K562 (cell line): ENCODE data around the gene SLC25A26. TPM values are rescaled to one million over a fixed set of nuclear protein-coding genes. Genes with fewer than 3 reads are reported as not detected.

Experiments used
- ATAC-seq: fragments of 200-7000 bp; cut with Tn5 transposase; 3 replicates; pipeline ENCODE4 v1.9.1; 2020; ENCODE audit warnings: moderate library complexity
- BruUV-seq: library from RNA; stranded (reverse); fragments of 400-500 nt; replicated peaks from 2 replicates; lab custom pipeline; 2021; lab: Mats Ljungman, UMichigan
- CTCF ChIA-PET: fragments of 300-600 bp; formaldehyde crosslinking; extraction: SDS; loops from one replicate; lab custom pipeline; 2021; ENCODE audit warnings: low intra/inter-chr PET ratio; lab: Yijun Ruan, JAX
- POLR2A ChIA-PET: fragments of 300-600, 350-650 bp; sonication (Branson Sonifier 250); formaldehyde crosslinking; extraction: SDS; loops from one replicate; lab custom pipeline; 2021; ENCODE audit warnings: antibody characterized with exemption, inconsistent platforms; lab: Yijun Ruan, JAX
- DNase-seq, 4 experiments: peaks; one replicate each; pipeline versions ENCODE4 v3.0.0 to v3.0.0-alpha.2; 2011 to 2018; ENCODE audit warnings: low spot score in 3 of 4, mixed read lengths in 3 of 4; ENCODE audit errors: extremely low read depth in 1 of 4
- FAIRE-seq: peaks from 2 replicates; lab custom pipeline; 2011; peaks lifted over from hg19 to GRCh38; lab: Jason Lieb, UNC
- H2AFZ ChIP-seq: 2 replicates; pipeline ENCODE4 v1.6.0; 2011; ENCODE audit warnings: low read depth, low read length, control low read depth, inconsistent platforms
- H3K27ac ChIP-seq: fragments of 200-600 bp; 3 replicates; pipeline ENCODE4 v1.8.0; 2011; ENCODE audit warnings: low read depth, mild to moderate bottlenecking, control low read depth, inconsistent platforms, low read length, moderate library complexity, mixed read lengths; ENCODE audit errors: extremely low read depth
- H3K27me3 ChIP-seq, 2 experiments: fragments of 300-600 bp in 1 of 2; 2 replicates in 1 of 2; 3 replicates in 1 of 2; pipeline versions ENCODE4 v1.6.0 to v1.8.0; 2011; ENCODE audit warnings: inconsistent platforms in 2 of 2, low read length in 2 of 2, mild to moderate bottlenecking in 1 of 2, mixed read lengths in 1 of 2, moderate library complexity in 1 of 2; ENCODE audit not compliant: control insufficient read depth in 2 of 2, insufficient read depth in 2 of 2
- H3K36me3 ChIP-seq: fragments of 300-600 bp; 3 replicates; pipeline ENCODE4 v1.8.0; 2011; ENCODE audit warnings: mild to moderate bottlenecking, low read length, inconsistent platforms; ENCODE audit not compliant: control insufficient read depth, insufficient read depth
- H3K4me1 ChIP-seq, 2 experiments: fragments of 200-600 bp in 1 of 2; replicated peaks in 1 of 2; 2 replicates in 1 of 2; 3 replicates in 1 of 2; pipeline versions ENCODE4 v1.5.1 to v1.8.0; 2011; ENCODE audit warnings: inconsistent platforms in 2 of 2, low read length in 2 of 2, mild to moderate bottlenecking in 1 of 2, mixed read lengths in 1 of 2, moderate library complexity in 1 of 2; ENCODE audit not compliant: control insufficient read depth in 2 of 2, insufficient read depth in 2 of 2
- H3K4me2 ChIP-seq: 2 replicates; pipeline ENCODE4 v1.6.1; 2011; ENCODE audit warnings: low read length, control low read depth, inconsistent platforms, mixed read lengths; ENCODE audit not compliant: insufficient read depth
- H3K4me3 ChIP-seq: fragments of 200-600 bp; sonication (generic), shearing (Covaris generic); 2 replicates; pipeline ENCODE4 v1.5.1; 2016; ENCODE audit warnings: control low read depth, inconsistent platforms
- H3K79me2 ChIP-seq: fragments of 200-600 bp; 3 replicates; pipeline ENCODE4 v1.8.0; 2011; ENCODE audit warnings: low read length, inconsistent platforms; ENCODE audit not compliant: control insufficient read depth, insufficient read depth
- H3K9ac ChIP-seq, 2 experiments: 2 replicates each; pipeline versions ENCODE4 v1.6.0 to v1.6.1; 2011; ENCODE audit warnings: low read depth in 2 of 2, low read length in 2 of 2, control low read depth in 1 of 2, inconsistent platforms in 1 of 2, mild to moderate bottlenecking in 1 of 2, mixed read lengths in 1 of 2; ENCODE audit not compliant: insufficient read depth in 1 of 2
- H3K9me1 ChIP-seq: one replicate; pipeline ENCODE4 v1.6.0; 2011; ENCODE audit warnings: inconsistent platforms, mild to moderate bottlenecking, low read length, moderate library complexity; ENCODE audit not compliant: control insufficient read depth, insufficient read depth
- H3K9me3 ChIP-seq: replicated peaks from 2 replicates; pipeline ENCODE4 v1.5.1; 2011; ENCODE audit warnings: low read depth, low read length, inconsistent platforms; ENCODE audit not compliant: control insufficient read depth, insufficient read depth
- H4K20me1 ChIP-seq: replicated peaks from 2 replicates; pipeline ENCODE4 v1.6.1; 2011; ENCODE audit warnings: low read length, inconsistent platforms, mixed read lengths; ENCODE audit not compliant: control insufficient read depth, insufficient read depth
- CBX2 ChIP-seq: fragments of 200-600 bp; sonication (generic); IDR thresholded peaks from one replicate; pipeline ENCODE4 v1.6.1; 2012; ENCODE audit warnings: mild to moderate bottlenecking, low read length, inconsistent platforms; ENCODE audit not compliant: insufficient read depth, poor library complexity, severe bottlenecking
- E2F3 ChIP-seq: fragments of 250-450 bp; sonication (Bioruptor Pico); IDR thresholded peaks from 2 replicates; pipeline ENCODE4 v1.4.0; 2020; ENCODE audit warnings: mild to moderate bottlenecking
- ERF ChIP-seq: fragments of 450-650 bp; formaldehyde crosslinking; IDR thresholded peaks from 2 replicates; pipeline ENCODE4 v1.4.0; 2020; ENCODE audit warnings: mild to moderate bottlenecking, mixed read lengths
- EWSR1 ChIP-seq: fragments of 450-650 bp; IDR thresholded peaks from 2 replicates; pipeline ENCODE4 v1.6.1; 2018; ENCODE audit warnings: borderline replicate concordance, mild to moderate bottlenecking, low read depth, moderate library complexity; ENCODE audit not compliant: partially characterized antibody
- STAT5A ChIP-seq: IDR thresholded peaks from 2 replicates; pipeline ENCODE4 v1.6.1; 2012; ENCODE audit warnings: low read length, inconsistent platforms, borderline replicate concordance
- ZNF12 ChIP-seq: sonication (generic); formaldehyde crosslinking; IDR thresholded peaks from 2 replicates; pipeline ENCODE4 v1.4.0; 2020; ENCODE audit warnings: mild to moderate bottlenecking, missing genetic modification reagents
- ZNF584 ChIP-seq: fragments of 200-800 bp; sonication (Bioruptor generic); IDR thresholded peaks from 2 replicates; pipeline ENCODE4 v1.6.1; 2016; ENCODE audit warnings: low read depth, mild to moderate bottlenecking, missing genetic modification characterization, missing compliant biosample characterization
- WGBS: fragments of 100-300 bp; shearing (Covaris generic); methylation state at CpG from one replicate; pipeline ENCODE4 v1.1.6; 2016; ENCODE audit warnings: low coverage, mixed read lengths; ENCODE audit not compliant: insufficient coverage; ENCODE audit errors: missing lambda C conversion rate; 5-methylcytosine and 5-hydroxymethylcytosine counted together
- in situ Hi-C: fragments of 300-500 bp; cut with MboI; formaldehyde crosslinking; loops from 4 replicates; pipeline ENCODE4 v1.15.0; 2018; ENCODE audit warnings: inconsistent platforms, mixed read lengths
- intact Hi-C: fragments of 100-400 bp; cut with micrococcal nuclease; formaldehyde crosslinking; loops from 2 replicates; pipeline ENCODE4 v1.14.2; 2022
- polyA plus RNA-seq, 8 experiments: library from polyadenylated mRNA; depleted of rRNA in 4 of 8; stranded (reverse) in 5 of 8; unstranded in 3 of 8; fragments of >200 nt; fragmentation: Nextera tagmentation in 2 of 8; fragmentation: Illumina TruSeq in 1 of 8; extraction: Ambion mirVana in 2 of 8; extraction: Trizol in 1 of 8; gene quantifications; 2 replicates each; pipeline versions ENCODE4 v1.2.1 to v1.2.3, GENCODE V29; 2011 to 2014; ENCODE audit warnings: inconsistent platforms in 1 of 8, missing spikeins in 1 of 8
- total RNA-seq, 7 experiments: library from RNA; depleted of rRNA in 6 of 7; stranded (reverse); fragments of >200 nt in 6 of 7; fragmentation: Illumina TruSeq in 2 of 7; extraction: Trizol in 2 of 7; gene quantifications; 2 replicates each; pipeline versions ENCODE4 v1.2.1 to v1.2.3, GENCODE V29; 2011 to 2021; ENCODE audit warnings: low replicate concordance in 1 of 7
- TF ChIP-seq, protein P1 (sequence below): conservative IDR thresholded peaks from 2 replicates; pipeline ENCODE4 v1.6.1; 2011; ENCODE audit warnings: low read depth, mild to moderate bottlenecking, low read length; ENCODE audit not compliant: control insufficient read depth

SLC25A26 gene
- total and polyA plus RNA-seq, 9 of the 15 experiments (the other 6 are each of a cell fraction or from before 2014, with no cell fraction given): 7.2 to 29.1 (median 12.6) TPM

DNA sequence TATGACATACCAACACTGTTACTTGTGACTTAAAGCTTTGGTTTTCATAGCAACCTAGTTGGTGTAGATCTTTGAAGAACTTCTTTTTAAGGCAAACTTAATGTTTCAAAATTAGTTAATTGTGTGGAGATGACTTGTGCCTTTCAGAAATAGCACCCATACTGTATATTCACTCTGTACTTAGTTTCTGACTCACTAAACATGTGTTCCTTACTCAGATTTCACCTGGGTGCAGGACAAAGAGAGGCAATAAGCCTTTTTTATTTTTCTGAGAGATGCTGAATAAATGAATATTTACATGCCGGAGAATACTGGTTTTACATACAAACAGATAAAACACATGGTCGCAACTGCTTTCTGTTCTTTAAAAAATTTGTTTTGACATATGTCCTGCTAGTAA, 44.8 kb downstream of the SLC25A26 start:
- Histone ChIP-seq H3K4me3 (no peak overlapping the region), H4K20me1 (no peaks in the 10 kb centered on the region), H3K4me2 (no peak overlapping the region), H3K27me3 (no peaks in the 10 kb centered on the region), H3K27ac (no peak overlapping the region), H3K9me1 (no peaks in the 10 kb centered on the region), H3K4me1 (no peaks in the 10 kb centered on the region), H3K36me3 (no peaks in the 10 kb centered on the region), H2AFZ (no peak overlapping the region), H3K9me3 (no peaks in the 10 kb centered on the region), H3K9ac (no peak overlapping the region), H3K79me2 (no peaks in the 10 kb centered on the region)
- no TSS peak for BruUV-seq
- POLR2A ChIA-PET: no interaction called here
- FAIRE-seq: no peak
- ATAC-seq: no peak
- TF ChIP-seq, protein P1, sequence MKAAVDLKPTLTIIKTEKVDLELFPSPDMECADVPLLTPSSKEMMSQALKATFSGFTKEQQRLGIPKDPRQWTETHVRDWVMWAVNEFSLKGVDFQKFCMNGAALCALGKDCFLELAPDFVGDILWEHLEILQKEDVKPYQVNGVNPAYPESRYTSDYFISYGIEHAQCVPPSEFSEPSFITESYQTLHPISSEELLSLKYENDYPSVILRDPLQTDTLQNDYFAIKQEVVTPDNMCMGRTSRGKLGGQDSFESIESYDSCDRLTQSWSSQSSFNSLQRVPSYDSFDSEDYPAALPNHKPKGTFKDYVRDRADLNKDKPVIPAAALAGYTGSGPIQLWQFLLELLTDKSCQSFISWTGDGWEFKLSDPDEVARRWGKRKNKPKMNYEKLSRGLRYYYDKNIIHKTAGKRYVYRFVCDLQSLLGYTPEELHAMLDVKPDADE: no peak
- TF ChIP-seq ZNF584: no peak
- no peak for TF ChIP-seq STAT5A
- no peak for TF ChIP-seq ERF (CRISPR knock-in tag)
- no peak for TF ChIP-seq E2F3 (CRISPR knock-in tag)
- no peak for TF ChIP-seq EWSR1
- TF ChIP-seq ZNF12: no peak
- TF ChIP-seq CBX2: no peak
- in situ Hi-C loops: no loop called here
- CTCF ChIA-PET: no interaction called here
- DNase-seq: no peak
- intact Hi-C loops: no loop called here
- WGBS: 92% methylated on average over 2 of the region's 2 CpGs
